ENCODE measurements around the gene HOXD1.

GRCh38 chr2:176184749-176185148 lies 3.7 kb upstream of the HOXD1 start:
- TF ChIP-seq CTCF (IDR thresholded peaks at IDR 0.05; ENCODE audit: extremely low read depth in 1 of 2, insufficient read depth in 1 of 2, low read depth in 1 of 2, low read length in 2 of 2): no peak
- TF ChIP-seq POLR2A (IDR thresholded peaks at IDR 0.05; ENCODE audit: low read depth, low read length): no peak
- TF ChIP-seq FOS (IDR thresholded peaks at IDR 0.05; ENCODE audit: borderline replicate concordance, insufficient read depth, low read length): no peak
- no peak for TF ChIP-seq POLR2AphosphoS5 (IDR thresholded peaks at IDR 0.05; ENCODE audit: insufficient read depth, low read depth, low read length)
- no peak for TF ChIP-seq EZH2 (IDR thresholded peaks at IDR 0.05; ENCODE audit: borderline replicate concordance, low read depth, low read length, severe bottlenecking)

Measured in endothelial cell of umbilical vein (primary cell).